Fibroblast of skin of right biceps (primary cell): ENCODE data around the gene TMCC1.
A peak's percentile ranks its signal among the peaks of the same experiment; 100 is the strongest.
"Not testable (repeated sequence)": the region's sequence is repeated elsewhere in the genome, so short reads cannot be mapped to it uniquely, and the experiment has no call there.

Source experiments
- DNase-seq: peaks from one replicate; pipeline ENCODE4 v3.0.0-alpha.2; 2013

The TMCC1 gene

DNA sequence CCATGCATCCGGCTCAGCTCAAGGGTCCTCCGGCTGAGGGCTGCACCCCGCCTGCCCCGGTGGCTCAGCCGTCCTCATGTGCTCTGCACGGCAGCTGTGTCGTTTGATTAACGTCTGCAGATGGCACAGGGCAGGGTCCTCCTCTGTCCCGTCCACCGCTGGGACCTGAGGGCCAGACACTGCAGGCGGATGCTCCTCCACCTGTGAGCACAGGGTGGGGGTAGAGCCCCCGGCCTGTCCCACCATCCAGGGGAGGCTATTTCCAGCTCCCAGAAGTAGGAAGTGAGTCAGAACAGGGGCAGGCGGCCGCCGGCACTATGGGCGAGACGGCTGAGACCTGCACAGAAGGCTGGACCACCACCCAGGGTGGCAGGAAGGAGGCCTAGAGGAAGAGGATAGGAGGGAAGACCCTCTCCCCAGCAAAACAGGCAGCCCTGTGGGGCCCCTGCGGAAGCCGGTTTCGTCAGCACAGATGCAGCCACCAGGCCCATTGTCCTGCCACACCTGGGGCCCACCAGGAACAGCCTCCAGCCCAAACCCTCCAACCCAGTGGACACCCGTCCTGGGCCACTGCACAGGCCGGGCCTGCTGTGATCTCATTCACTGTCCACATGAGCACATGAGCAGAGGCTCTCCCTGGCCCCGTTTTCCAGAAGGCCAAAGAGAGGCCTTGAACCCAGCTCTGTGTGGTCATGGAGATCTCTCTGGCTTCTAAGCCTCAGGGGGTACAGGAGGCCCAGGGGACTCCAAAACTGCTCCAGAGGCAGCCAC, 274.4 kb downstream of the TMCC1 start:
- no peak for DNase-seq

- DNase-seq: no peak
Measured at GRCh38 chr3:129618186-129618820, 275.2 kb downstream of the TMCC1 start.

GRCh38 chr3:129617381-129618185, 275.9 kb downstream of the TMCC1 start:
- DNase-seq: no peak

DNA sequence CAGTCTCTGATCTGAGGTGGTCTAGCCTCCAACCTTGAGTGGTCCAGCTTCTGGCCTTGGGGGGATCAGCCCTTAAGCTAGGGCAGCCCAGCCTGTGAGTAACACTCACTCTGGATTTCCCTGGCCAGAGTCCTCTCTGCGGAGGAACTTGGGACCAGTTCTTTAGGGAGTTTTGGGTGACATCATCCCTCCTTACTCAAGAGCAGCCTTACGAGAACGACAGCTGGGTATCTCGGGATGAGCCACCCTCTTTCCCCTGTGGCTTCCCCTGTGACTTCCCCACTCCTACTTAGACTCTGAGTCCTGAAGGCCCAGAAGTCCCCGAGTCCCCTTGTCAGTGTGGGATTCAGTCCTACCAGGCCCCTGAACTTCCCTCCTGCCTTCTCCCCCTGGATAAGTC, 276.8 kb downstream of the TMCC1 start:
- peak; percentile 44 for DNase-seq

DNA sequence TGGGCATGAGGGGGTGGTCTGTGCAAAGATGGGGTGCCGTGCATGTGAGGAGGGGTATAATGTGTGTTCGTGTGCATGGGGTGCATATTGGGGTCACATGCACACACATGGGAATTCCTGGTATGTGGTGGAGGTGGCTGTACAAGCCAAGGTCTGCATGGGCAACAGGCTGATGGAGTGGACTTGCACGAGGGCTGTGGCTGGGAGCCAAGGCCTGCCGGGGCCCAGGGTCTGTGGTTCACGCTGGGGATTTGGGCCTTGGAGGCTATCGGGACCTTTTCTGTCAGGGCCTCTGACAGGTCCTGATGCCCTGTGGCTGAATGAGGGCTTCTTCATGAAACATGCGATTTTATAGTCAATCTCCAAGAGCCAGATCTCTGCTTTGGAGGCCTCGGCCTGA, 277.2 kb downstream of the TMCC1 start:
- DNase-seq: no peak

DNA sequence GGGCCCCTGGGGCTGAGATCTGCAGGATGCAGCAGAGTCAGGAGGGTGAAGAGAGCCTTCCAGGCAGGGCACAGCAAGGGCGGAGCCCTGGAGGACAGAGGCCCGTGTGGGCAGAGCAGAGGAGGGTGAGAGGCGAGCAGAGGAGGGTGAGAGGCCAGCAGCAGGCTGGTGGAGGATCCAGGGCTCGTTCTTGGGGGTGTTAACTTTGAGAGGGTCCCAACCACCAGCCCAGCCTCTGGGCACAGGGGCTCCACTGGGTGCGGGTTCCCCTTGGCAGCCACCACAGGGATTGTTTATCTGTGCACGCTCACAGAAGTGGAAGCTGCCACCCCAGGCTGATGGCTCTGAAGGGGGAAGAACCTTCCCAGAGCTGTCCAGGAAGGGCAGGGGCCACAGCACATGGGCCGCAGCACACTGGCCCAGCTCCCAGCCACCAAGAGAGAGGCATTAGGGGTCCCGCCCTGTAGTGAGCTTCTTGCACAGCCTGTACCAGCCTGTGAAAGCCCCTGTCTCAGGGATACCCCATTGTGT, 277.7 kb downstream of the TMCC1 start:
- no peak for DNase-seq

DNA sequence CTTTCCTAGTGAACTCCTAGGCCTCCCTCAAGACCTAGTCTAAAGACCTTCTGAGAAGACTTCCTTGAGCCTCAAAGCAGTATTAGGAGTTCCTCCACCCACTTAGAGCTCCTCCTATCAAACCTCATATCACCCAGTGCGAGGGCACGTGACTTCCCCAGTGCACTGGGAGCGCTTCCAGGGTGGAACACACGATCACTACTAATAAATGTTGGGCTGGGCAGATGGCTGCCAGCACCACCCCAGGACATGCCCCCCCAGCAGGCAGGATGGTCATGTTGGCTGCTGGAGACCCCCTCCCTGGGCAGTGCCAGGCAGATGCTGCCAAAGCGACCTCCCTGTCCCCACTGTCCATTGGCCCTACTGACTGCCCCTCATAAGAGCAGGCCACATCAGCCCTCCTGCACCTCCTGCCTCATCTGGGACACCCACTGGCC, 278.6 kb downstream of the TMCC1 start:
- no peak for DNase-seq

GRCh38 chr3:129614435-129614834, 279.1 kb downstream of the TMCC1 start:
- DNase-seq: no peak

DNA sequence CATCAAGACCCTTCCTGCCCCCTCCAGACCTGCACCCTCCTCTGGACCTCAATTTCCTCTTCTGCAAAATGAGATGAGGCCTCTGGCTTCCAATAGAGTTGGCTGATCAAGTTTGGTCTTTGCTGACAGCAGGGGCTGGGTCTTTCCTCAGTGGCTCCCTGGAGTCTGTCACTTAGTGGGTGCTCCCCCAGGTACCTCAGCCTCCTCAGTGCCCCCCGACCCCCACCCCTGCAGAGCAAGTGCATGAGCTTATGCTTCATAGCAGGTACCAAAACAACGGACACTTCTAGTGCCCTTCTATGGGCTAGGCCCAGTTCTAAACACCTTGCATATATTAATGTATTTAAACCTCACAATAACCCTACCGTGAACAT, 280.2 kb downstream of the TMCC1 start:
- no peak for DNase-seq

DNA sequence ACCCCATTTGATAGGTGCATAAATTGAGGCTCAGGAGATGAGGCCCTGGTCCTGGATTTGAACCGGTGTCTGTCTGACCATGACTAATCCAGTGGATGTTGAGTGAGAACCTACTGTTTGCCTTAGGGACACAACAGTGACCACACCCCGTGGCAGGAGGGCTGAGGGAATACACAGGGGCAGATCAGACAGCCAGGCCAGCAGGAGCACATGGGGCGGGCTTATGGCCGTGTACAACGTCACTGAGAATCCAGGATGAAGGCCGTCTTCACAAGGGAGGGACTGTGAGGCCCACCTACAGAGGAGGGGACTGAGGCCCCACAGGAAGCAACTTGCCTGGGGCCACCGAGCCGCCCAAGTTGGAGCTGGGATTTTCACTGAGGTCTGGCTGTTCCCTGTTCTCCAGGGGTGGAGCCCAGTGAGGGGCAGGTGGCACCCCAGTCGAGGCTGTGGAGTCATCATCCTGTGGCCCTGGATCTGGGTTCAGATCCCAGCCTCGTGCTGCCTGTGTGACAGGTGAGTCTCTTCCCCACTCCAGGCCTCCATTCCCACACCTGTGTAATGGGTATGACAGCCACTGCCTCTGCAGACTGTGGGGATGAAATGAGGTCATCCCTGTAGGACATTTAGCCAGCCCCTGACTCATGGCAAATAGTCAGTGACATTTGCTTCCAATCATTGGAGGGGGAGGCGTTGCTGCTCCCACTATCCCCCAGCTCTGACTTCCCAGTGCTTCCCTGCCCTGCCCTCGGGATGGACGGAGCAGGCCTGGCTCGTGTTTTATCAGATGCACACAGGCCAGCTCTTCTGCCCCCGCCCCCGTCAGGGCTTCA, 280.8 kb downstream of the TMCC1 start:
- peak; percentile 49 for DNase-seq

- DNase-seq: peak; percentile 50
Measured at GRCh38 chr3:129611812-129612533, 281.5 kb downstream of the TMCC1 start.

- no peak for DNase-seq
Measured at GRCh38 chr3:129611446-129611800, 282.1 kb downstream of the TMCC1 start.

GRCh38 chr3:129610794-129611445, 282.6 kb downstream of the TMCC1 start:
- DNase-seq: not testable (repeated sequence)

DNA sequence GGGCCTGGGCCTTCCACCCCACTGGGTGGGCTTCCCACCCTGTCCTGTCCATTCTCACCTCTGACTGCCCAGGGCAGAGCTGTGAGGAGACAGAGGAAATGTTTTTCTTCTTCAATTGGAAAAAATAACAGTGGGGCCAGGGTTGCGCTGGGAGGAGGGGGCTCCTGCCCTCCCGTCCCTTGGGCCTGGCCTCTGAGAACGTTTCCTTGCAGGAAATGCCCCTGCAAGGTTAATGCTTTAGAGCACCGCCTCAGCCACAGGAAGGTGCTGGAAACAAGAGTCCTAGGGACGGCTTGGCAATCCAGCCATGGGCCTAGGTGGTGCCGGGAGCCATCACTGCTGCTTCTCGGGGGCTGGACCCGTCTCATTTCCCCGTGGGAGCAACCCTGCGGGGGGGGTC, 283.2 kb downstream of the TMCC1 start:
- DNase-seq: no peak

DNA sequence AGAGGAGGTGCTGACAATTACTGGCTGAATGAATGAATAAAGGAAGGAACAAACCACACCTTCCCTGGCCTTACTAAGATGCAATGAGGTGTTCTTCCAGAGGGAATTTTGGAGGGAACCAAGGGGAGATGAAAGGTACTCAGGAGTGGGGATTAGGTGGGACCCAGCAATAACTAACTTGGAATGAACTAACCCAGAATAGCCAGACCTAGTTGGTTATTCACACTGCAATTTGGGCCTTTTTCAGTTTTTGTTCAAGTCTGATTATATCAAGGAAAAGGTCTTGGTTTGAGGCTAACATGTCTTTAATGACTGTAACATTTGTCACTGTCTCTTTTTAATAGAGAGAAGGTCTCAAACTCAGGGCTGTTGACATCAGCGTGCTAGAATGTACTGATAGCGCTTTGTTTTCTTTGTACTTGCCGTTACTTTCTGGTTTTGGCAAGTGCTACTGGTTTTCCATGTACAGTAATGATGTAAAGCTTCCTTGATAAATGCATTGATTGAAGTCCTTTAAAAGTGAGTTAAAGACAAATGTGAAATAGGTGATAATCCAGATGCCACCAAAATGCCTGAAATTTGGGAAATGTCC, 283.8 kb downstream of the TMCC1 start:
- peak; percentile 60 for DNase-seq

DNA sequence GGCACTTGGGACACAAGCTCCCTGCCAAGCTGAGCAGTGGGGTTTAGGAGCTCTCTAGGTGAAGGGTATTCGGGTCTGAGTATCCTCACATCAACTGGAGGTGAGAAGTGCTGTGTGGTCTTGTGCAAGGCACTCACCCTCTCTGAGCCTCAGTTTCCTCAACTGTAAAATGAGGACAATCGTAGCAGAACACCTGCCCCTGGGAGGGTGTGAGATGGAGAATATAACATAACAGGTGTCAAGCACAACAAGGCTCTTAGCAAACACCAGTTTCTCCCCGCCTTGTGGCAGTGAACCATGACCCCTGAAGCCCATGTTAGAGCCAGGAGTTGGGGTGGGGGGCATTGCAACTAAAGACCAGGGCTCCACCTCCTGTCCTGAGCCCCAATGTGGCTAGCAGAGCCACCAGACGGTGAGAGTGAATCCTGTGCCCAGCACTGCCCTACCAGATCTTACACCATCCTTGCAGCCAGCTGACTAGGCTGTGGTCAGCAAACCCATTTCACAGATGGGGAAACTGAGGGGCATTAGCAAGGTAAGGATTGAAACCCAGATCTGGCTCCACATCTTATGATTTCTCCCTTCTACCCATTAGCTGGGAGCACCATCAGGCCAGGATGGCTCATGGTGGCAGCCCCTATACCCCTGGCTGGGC, 284.4 kb downstream of the TMCC1 start:
- DNase-seq: no peak

- DNase-seq: peak; percentile 78
Measured at GRCh38 chr3:129608087-129608935, 285.2 kb downstream of the TMCC1 start.

DNA sequence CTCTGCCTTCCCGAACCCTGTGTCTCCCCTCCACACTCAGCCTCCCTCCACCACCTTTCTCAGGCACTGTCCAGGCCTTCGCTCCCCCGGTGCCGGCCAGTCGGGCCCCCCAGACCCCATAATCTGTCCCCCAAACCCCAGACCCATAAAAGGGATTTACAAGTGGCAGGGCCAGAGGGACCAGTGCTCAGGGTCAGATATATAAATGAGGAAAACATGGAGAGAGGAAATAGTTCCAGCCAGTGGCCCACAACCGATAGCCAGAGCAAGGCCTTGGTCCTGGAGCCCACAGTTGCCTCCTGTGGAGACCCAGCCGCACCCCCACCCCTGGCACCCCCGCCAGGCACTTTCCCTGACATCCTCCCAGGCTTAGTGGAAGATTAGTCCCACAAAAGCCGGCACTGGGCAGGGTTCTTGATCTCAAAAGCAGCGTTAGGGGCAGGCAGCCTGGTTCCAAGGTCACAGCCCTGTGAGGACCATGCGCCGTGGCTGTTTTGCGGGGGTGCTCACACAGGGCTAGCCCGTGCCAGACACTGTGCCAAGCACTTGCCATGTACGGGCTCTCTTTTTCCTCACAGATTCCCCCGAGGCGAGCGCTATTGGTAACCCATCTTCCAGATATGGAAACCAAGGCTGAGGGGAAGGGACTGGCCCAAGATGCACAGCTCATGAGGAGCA, 286.0 kb downstream of the TMCC1 start:
- DNase-seq: no peak
